ENCODE results near the gene OGDH.
A peak's percentile ranks its signal among the peaks of the same experiment; 100 is the strongest.
"Not testable (repeated sequence)": the region's sequence is repeated elsewhere in the genome, so short reads cannot be mapped to it uniquely, and the experiment has no call there.

The OGDH gene

DNA sequence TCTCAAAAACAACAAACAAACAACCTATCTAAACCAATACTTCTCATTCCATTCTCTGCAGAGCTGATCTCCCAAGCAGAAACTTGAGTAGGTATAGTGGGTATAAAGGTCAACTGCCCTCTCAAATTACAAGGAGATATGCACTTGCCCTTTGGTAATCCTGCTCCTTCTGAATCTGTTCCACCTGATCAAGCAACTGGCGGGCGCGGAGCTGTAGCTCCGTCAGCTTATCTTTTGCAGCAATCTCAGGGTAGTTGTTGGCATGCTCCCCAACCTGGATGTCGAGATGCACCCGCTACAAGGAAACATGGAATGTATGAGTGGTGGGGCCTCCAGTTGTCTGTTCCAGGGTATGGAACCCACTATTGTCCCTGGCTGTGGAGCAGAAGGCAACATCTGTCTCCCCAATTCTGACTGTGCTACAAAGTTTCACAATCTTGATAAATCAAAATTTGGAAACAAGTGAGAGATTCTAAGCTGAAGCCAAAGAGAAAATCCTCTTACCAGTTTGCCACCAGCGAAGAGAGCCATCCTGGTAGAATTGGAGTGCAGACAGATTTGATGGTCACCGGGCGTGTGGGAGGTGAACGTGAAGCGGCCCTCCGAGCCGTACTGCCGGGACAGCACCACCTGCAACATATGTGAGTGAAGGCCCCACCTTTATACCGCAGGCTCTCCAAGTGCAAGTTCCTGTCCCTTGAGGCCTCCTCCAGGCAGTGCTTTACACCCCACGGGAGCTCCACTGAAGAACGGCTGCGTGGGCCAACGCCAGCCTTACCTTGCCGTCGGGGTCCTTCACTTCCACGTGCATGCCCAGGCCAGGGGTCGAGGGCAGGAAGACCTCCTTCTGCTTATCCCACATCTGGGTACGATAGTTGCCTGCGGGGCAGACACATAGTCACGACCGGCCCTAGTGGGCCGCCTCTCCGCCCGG lies 25.2 kb upstream of the OGDH start:
- DNase-seq = peak in 1 of 2 experiments; percentile 26

DNA sequence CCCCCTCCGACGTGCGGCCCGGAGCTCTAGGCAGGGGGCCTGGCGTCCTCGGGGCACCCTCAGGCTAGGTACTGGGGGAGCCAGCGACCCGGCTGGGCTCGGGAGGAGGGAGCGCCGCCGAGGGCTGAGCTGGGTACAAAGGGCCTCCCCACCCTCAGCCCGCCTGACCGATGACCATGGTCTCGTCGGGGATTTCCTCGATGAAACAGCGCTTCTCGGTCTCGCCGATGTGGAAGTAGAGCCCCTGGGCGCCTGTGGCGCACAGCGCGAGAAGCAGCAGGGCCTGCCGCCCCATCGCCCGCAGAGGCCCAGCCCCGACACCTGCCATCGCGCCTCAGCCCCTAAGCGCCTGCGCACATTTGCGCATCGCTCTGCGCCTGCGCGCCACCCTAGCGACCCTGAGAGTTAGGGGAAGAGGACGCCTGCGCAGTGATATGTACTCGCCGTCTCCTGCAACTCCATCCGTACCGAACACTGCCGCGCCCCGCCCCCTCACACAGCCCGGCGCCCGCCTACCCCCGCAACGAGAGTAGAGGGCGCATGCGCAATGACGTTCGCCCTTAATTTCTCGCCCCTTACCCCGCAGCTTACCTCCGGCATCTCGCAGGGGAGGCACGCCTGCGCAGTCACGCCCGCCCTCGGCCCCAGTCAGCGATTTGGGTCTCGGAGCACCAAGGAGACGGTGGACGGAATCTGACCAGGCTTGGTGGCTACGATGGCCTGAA lies 24.4 kb upstream of the OGDH start, which contains the start of gene TMED4:
TSS of gene TMED4 (minus strand) at position 353 of the 725 bp plus-strand sequence. CDS start at position 328, 25 bp downstream.
- DNase-seq = peak; percentile 99

DNA sequence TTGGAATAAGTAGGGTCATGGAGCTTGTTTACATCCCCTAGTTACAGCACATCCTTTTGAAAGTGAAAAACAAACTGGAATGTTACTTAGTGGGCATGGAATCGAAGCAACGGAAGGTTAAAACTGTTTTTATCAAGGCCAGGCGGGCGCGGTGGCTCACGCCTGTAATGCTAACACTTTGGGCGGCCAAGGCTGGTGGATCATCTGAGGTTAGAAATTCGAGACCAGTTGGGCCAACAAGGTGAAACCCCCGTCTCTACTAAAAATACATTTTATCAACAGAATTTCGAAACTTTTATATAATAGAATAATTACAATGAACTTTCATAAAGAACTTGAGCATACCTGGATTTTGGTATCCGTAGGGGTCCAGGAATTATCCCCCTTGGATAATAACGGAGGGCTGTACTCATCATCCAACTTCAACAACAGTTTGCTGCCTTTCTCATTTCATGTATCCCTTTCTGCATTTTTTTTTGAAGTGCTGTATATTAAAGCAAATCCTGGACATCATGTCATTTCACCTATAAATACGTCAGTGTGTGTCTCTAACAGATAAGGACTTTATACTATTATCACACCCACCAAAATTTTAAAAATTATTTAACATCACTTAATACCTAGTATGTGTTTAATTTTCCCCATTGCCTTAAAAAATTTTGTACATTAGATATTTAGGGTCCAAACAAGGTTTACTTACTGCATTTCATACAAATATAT lies 23.1 kb upstream of the OGDH start:
- no peak for DNase-seq

DNA sequence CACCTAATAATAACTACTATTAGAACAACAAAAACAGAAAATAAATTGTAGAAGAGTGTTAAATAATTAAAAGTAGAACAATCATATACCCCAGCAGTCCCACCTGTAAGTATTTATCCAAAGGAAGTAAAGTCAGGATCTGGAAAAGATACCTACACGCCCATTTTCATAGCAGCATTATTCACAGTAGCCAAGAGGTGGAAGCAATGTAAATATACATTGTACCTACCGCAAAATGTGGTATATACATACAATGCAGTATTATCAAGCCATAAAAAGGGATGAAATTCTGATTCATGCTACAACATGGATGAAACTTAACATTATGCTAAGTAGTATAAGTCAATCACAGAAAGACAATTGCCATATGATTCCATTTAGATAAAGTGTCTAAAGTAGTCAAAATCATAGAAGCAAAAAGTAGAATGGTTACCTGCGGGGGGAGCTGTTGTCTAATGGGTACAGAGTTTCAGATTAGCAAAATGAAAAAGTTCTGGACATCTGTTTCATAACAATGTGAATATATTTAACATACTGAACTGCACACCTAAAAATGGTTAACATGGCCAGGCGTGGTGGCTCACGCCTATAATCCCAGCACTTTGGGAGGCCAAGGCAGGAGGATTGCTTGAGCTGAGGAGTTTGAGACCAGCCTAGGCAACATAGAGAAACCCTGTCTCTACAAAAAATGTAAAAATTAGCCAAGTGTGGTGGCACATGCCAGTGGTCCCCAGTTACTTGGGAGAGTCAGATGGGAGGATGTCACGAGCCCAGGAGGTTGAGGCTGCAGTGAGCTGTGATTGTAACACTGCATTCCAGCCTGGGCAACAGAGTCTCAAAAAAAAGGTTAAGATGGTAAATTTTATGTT lies 18.4 kb upstream of the OGDH start:
- DNase-seq = peak; percentile 31 to 41

DNA sequence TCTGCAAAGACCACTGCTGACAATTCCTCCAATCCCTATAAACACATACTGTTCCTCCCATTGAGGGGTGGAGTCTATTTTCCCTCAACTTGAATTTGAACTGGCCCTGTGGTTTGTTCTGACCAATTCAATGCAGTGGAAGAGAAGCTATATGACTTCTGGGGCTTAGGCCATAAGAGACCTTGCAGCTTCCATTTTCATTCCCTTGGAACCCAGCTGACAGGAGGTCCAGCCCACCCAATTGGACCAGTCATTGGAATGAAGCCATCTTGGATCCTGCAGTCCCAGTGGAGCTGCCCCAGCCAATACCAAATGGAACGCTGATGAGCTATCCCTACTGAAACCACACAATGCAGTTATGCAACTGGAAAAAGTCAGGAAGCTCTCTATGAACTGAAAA lies 15.5 kb upstream of the OGDH start:
- DNase-seq = no peak

DNA sequence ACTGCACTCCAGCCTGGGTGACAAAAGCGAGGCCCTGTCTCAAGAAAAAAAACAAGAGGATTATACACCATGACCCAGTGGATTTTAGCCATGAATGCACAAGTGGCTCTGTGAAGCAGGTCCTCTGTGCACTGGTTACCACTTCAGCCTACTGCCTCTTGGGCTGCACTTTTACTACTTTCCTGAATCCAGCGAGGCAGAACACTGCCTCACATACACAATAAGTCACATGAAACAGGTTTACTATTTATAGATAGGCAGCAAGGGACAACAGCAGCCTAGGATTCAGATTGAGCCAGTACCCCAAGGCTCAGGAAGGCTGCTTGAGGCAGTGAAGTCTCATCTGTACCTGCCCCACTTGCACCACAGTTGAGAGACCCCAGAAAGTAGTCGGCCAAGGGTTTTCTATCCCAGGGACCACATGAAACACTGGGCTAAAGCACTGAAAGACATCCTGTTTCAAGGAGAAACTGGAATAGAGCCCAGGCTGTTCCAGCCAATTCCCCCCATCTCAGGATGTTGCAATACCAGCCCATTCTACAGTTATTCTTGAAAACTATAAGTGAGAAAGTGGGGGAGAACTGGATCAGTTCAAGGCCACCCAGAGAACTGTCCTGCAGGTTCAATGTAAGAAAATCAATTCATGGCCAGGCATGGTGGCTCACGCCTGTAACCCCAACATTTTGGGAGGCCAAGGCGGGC lies 10.3 kb upstream of the OGDH start:
- DNase-seq = no peak

DNA sequence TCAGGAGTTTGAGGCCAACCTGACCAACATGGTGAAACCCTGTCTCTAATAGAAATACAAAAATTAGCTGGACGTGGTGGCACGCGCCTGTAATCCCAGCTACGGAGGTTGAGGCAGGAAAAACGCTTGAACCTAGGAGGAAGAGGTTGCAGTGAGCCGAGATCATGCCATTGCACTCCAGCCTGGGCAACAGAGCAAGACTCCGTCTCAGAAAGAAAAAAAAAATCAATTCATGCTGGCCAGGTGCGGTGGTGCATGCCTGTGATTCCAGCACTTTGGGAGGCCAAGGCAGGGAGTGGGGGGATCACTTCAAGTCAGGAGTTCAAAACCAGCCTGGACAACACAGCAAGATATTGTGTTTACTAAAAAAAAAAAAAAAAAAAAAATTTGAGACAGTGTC lies 9.2 kb upstream of the OGDH start:
- DNase-seq = not testable (repeated sequence)

DNA sequence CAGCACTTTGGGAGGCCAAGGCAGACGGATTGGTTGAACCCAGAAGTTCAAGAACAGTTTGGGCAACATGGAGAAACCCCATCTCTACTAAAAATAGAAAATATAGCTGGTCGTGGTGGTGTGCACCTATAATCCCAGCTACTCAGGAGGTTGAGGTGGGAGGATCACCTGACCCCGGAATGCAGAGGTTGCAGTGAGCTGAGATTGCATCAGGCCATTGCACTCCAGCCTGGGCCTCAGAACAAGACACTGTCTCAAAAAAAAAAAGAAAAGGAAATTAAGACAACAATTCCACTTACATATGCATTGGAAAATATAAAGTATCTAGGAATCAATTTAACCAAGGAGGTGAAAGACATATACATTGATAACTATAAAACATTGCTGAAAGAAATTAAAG lies 7.2 kb upstream of the OGDH start:
- DNase-seq = no peak

DNA sequence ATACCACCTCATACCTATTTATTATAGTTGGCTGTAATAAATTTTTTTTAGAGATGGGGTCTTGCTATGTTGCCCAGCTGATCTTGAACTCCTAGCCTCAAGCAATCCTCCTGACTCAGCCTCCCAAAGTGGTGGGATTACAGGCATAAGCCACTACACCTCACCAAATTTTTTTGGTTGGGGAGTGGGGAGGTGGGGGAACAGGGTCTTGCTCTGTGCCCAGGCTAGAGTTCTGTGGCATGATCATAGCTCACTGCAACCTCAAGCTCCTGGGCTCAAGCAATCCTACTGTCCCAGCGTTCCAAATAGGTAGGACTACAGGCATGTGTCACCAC lies 3.9 kb upstream of the OGDH start:
- no peak for DNase-seq

DNA sequence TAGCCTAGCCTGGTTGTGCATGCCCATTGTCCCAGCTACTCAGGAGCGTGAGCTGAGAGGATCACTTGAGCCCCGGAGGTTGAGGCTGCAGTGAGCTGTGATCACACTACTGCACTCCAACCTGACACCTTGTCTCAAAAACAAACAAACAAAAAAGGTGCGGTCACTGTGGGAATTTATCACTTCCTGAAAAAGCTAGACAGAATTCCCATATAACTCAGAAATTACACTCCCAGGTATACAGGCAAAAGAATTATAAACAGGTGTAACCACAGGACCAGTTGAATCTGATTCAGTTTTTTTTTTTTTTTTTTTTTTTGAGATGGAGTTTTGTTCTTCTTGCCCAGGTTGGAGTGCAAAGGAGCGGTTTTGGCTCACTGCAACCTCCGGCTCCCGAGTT lies 3.2 kb upstream of the OGDH start:
- DNase-seq = no peak

DNA sequence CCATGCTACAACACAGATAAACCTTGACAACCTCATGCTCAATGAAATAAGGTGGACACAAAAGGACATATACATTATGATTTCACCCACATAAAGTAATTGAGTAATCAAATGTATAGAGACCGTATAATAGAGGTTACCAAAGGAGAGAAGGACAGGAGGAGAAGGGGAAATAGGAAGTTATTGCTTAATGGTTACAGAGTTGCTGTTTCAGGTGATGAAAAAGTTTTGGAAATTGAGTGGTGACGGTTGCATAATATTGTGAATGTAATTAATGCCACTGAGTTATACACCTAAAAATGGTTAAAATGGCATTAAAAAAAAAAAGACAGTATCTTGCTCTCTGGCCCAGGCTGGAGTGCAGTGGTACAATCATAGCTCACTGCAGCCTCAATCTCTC lies 1.5 kb upstream of the OGDH start:
- no peak for DNase-seq

DNA sequence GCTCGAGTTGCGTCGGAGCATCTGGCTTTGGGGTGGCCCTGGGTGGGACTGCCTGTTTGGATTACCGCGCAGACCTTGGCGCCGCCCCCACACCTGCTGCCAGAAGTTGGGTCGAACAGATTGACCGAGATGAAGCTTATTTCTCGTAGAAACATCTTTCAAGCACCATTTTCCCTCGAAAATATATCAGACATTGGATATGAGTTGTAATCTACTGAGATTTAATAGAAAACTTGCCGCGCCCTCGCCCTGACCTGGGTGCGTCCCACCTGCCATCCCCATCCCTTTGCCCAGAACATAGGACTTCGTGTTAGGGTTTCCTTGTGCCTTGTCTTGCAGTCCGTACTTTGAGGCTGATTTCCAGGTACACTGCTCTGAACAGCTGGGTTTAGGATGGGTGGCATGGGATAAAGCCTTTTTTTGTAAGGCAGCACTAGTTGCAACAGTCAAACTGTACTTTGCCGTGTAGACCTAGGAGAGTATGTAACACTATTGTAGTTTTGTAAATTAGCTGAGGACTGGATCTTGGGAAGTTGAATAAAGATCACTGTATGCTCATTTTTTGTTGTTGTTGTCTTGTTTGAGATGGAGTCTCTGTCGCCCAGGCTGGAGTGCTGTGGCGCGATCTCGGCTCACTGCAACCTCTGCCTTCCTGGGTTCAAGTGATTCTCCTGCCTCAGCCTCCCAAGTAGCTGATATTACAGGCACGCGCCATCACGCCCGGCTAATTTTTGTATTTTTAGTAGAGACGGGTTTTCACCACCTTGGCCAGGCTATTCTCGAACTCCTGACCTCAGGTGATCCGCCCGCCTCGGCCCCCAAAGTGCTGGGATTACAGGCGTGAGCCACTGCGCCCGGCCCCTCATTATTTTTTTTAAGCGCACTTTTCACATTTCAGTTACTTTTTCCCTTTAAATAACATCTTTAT lies 978 bp downstream of the OGDH start:
- DNase-seq = no peak

DNA sequence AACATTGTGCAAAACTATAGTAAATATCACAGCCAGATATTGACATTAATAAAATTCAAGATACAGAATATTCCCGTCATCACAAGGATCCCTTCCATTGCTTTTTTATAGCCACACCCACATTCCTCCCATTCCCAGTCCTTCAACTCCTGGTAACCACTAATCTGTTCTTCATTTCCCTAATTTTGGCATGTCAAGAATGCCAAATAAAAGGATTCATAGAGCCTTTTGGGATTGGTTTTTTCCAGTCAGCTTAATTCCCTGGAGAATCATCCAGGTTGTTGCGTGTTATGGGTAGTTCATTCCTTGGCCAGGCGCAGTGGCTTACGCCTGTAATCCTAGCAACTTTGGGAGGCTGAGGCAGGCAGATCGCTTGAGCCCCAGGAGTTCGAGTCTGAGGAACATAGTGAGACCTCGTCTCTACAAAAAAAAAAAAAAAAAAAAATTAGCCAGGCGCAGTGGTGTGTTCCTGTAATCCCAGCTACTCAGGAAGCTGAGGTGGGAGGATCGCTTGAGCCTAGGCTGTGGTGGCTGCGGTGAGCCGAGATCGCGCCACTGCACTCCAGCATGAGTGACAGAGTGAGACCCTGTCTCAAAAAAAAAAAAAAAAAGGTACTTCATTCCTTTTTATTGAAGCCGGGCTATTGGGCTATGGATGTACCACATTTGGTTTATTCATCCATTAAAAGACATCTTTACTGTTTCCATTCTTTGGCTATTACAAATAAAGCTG lies 2.7 kb downstream of the OGDH start:
- DNase-seq = no peak

DNA sequence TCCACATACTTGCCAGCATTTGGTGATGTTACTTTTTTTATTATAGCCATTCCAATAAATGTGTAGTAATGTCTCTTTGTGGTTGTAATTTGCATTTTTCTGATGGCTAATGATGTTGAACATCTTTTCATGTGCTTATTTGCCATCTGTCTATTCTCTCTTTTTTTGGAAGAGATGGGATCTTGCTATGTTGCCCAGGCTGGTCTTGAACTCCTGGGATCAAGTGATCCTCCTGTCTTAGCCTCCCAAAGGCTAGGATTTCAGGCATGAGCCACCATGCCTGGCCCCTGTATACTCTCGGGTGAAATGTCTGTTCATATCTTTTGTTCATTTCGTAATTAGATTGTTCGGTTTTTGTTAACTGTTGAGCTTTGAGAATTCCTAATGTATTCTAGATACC lies 3.4 kb downstream of the OGDH start:
- DNase-seq = no peak

DNA sequence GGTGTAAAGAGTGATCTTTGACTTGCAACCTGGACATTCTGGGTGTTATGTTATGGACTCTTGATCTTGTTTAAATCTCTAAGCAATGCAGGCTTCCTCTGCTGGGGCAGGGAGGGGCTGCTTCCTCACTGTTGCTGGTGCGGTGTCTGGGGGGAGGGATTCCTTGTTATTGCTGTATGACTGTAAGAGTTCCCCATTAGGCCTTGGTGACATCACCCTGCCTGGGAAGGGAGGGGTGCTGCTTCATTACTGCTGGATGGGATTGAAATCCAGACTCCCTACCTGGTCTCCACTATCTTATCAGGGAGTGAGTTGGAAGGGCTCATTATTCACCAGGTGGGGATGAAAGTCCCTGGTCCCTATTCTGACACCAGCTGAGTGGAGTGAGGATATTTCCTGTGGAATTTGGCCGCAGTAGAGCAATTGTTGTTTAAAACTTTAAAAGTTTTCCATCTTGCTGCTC lies 8.8 kb downstream of the OGDH start:
- DNase-seq = no peak

DNA sequence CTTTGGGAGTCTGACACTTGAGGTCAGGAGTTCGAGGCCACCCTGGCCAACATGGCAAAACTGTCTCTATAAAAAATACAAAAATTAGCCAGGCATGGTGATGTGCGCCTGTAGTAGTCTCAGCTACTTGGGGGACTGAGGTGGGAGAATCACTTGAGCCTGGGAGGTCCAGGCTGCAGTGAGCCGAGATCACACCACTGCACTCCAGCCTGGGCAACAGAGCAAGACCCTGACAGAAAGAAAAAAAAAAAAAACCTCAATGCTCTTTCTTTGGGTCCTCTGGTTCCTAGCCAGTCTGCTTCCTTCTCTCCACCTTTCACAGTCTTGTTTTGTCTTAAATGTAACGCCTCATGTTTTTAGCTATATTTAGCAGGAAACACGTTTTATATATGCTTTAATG lies 9.4 kb downstream of the OGDH start:
- DNase-seq = no peak

DNA sequence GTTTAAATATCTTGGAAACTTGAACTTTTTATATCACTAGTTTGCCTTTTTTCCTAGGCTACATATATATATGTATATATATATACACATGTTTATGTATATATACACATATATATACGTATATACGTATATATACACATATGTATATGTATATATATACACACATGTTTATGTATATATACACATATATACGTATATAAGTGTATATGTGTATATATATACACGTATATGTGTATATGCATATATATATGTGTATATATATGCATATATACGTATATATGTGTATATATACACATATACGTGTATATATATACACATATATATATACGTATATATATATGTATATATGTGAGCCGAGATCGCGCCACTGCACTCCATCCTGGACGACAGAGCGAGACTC lies 10.1 kb downstream of the OGDH start:
- no peak for DNase-seq

DNA sequence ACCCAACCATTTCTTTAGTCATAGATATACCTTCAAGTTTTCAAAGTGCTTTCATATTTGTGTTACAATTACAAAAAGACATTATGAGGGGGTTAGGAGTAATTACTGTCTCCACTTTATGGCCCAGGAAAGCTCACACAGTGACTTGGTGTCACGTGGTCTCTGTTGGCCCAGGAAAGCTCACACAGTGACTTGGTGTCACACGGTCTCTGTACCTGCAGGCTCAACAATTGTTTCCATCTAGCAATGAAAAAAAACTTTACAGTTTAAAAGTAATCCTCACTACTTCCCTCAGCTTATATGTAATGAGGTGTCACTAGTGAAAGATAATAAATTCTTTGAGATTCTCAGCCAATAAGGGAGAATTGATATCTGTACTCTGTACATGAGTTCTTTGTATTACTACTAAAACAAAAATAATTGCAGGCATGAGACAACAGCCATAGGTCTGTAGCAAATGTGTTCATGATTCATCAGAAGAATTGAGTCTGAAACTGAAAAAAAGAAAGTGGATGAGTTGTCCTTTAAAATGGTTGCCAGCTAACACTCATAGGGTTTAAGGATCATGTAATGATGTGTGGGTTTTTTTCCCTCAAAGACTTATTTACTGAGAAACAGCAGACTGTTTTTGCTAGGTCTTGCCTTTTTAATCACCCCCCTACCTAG lies 10.9 kb downstream of the OGDH start:
- no peak for DNase-seq

DNA sequence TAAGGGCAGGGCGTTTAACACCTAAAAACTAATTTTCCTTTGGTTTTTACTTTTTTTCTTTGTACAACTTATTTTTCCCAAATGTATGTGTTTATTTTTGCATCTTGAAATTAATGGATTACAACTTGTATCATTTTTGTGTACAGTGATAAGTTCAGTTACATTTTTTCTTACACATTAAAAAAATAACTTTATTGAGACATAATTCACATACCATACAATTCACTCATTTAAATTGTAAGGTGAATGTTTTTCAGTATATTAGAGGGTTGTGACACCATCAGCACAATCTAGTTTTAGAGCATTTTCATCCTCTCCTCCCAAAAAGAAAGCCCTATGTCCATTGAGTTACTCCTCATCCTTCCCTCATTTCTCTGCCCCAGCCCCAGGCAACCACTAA lies 11.6 kb downstream of the OGDH start:
- DNase-seq = no peak
